NCI-H1417 (cell line): ENCODE measurements around the gene PLA2G4A.

ENCODE experiments used
- DNase-seq, 3 experiments: peaks; one replicate each; lab custom pipeline; 2025; lab: John Stamatoyannopoulos, UW

Gene PLA2G4A

DNA sequence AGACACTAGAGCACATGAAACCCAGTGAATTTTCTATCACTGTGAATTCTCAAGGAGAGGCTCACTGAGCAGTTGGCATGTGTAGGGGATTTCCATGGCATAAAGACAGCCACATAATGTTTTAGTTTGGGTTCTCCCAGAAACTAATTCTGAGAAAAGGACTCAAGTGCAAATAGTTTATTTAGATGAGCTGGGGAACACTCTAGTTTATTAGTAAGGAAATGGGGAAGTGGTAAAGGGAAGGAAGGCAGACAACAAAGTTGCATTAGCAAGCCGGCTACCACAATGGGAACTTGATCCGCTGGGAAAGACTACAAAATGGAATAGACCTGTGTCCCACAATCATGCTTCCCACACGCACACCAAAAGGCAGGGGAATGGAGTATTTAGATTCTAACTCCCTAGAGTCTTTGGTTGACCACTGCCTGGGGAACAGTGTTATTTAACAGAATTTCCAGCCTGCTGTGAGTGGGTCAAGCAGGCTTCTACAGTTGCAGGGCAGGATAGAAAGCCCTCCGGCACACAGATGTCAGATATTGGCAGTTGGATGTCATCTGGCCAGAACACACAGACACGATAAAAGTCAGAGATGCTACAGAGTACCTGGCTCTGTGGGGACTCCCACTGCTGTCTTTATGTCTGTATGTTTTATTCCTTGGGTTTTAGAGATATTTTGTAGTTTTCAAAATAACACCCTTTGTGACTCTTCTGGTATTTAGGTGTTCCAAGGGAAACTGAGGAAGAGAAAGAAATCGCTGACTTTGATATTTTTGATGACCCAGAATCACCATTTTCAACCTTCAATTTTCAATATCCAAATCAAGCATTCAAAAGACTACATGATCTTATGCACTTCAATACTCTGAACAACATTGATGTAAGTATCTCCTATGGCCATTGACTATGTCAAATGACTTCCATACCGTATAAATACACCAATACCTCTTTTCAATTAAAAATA, 150.1 kb downstream of the PLA2G4A start:
- DNase-seq, result no peak

DNA sequence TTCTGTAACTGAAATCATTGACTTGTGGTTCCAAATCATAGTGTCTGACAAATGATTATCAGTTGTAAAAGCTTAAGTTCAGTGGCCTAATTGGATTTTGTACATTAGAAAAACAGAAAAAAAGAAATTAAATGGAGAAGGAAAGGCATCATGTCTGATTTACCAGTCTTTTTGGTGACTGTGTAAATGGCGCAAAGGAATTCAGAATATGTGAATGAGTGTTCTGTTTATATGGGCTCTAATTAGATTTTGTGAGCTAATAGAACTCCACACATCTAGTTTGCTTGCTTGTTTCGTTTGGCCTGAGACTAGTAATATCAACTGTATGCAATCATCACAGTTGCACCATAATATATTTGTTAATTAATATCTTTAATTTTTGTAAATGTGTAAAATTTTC, 151.7 kb downstream of the PLA2G4A start:
- DNase-seq, result no peak

- DNase-seq, result no peak
Measured at GRCh38 chr1:186982116-186982515, 153.4 kb downstream of the PLA2G4A start.

- no peak for DNase-seq
Measured at GRCh38 chr1:186983327-186983726, 154.6 kb downstream of the PLA2G4A start.

- DNase-seq, result no peak
Measured at GRCh38 chr1:186984959-186985358, 156.2 kb downstream of the PLA2G4A start.

- DNase-seq, result peak; percentile 27 to 85 (median 68)
Measured at GRCh38 chr1:186985889-186986491, 157.2 kb downstream of the PLA2G4A start.

DNA sequence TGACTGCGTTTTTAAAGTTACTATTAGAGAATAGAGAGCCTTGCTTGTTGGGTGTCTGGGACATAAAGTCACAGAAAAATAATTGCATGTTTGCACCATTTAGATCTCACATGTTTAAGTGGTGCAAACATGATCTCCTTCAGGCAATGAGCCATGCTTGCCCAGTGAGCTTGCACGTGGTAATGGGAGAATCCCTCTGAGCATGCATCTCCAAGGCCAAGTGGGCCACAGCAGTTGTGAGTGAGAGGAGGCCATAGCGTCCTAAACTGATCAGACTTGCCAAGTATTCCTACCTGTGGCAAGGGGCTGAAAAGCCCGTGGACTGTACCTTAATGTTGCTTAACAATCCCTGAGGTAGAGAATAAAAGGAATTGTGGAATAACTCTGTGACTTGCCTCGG, 158.3 kb downstream of the PLA2G4A start:
- no peak for DNase-seq

DNA sequence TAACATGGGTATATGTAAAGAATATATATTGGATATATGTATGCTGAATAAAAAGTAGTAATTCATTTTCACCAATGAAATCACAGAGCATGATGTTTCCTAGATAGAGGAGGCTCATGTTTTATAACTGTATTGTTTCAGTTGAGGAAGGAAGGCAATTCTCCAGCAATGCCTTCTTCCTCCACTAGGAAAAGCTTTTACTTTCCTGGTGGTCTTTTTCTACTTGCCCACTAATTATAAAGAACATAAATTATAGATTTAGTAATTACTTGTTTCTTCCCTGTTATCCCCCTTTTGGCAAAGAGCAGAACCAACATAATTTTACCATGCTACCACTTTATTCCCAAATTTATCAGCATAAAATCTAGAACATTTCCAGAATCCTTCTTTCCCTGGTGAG, 159.0 kb downstream of the PLA2G4A start:
- DNase-seq, result no peak

DNA sequence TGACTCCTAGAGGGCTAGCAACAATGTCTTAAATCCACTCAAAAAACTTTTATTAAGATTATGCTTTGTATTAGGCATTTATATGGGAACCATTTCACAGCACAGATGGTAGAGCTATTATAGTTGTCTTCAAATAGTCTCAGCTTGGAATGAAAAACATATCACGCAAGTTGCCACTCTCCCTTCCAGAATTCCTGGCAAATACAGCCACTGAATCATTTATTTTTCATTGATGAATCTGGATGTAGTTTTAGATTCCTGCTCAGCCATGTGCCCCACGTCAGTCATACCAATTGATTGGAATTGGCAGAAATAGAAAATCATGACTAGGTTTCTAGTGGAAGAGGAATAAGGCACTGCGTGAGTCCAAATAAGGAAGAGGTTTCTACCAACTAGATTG, 165.2 kb downstream of the PLA2G4A start:
- DNase-seq, result no peak

GRCh38 chr1:186994897-186995296, 166.1 kb downstream of the PLA2G4A start:
- DNase-seq, result no peak

- DNase-seq, result no peak
Measured at GRCh38 chr1:186996816-186997215, 168.1 kb downstream of the PLA2G4A start.

DNA sequence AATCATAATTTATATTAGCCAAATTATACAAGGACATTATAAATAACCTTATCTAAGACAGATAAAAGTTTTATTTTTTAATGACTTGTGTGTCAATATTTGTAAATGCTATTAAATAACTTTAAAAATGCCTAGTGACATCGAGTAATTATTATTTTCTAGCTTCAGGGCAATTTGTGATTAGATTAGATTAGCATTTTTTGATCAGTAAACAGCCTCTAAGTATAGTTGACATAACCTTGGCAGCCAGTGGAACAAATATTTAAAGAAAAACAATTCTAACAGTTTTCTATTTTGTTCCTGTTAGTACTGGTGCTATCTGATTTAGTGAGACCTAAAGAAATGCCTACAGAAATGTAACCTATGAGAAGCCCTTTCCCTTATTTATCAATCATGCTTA, 169.1 kb downstream of the PLA2G4A start:
- no peak for DNase-seq

DNA sequence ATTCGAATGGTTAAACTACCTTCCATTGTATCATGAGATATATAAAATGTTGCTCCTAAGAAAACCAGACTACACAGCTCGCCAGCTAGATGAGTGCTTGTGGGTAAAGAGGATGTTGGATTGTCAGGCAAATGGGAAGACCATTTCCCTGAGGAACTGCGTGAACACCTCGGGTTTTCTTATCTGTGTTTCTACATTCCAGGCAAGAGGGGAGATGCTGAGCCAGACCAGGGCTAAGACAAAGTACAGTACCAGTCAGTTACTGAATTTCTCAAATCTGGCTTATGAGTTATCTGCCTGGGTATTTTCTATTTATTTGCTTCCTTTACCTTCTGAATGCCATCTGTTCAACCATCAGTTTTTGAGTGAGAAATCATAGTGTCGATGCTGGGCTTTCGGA, 170.8 kb downstream of the PLA2G4A start:
- no peak for DNase-seq

- DNase-seq, result no peak
Measured at GRCh38 chr1:187001198-187001889, 172.6 kb downstream of the PLA2G4A start.

- DNase-seq, result no peak
Measured at GRCh38 chr1:187003353-187003752, 174.6 kb downstream of the PLA2G4A start.

- DNase-seq, result no peak
Measured at GRCh38 chr1:187006896-187007295, 178.1 kb downstream of the PLA2G4A start.

GRCh38 chr1:187009320-187009719, 180.6 kb downstream of the PLA2G4A start:
- DNase-seq, result peak in 1 of 3 experiments; percentile 12

DNA sequence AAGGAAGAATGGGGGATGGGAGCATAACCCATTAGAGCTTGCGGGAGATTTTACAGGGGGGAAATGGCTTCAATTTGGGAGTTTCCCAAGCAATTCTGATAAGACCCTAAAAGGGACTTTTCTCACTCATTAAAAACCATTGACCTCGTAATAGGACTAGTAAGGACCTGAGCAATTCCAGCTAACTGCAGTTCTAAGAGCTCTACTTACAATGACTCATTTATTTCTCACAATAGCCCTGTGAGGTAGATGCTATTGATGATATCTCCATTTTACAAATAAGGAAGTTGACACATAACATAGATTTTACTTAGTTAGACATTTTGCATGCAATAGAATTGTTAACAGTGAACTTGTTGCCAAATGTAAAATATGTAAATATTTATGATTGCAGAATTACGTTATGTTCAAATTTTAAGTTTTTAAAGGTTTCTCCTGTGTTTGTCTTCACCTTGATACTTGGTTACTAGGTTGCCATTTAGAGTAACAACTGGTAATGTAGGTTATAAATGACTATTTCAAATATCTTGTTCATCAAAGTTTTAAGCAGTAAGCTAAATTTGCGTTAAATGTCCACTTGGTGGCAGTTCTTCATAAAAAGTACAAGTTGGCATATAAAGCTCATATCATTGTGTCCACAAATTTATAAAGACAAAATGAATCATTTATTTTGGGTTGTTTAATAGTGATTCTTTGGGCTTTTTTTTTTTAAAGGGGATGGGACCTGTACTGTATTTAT, 182.0 kb downstream of the PLA2G4A start:
- no peak for DNase-seq

DNA sequence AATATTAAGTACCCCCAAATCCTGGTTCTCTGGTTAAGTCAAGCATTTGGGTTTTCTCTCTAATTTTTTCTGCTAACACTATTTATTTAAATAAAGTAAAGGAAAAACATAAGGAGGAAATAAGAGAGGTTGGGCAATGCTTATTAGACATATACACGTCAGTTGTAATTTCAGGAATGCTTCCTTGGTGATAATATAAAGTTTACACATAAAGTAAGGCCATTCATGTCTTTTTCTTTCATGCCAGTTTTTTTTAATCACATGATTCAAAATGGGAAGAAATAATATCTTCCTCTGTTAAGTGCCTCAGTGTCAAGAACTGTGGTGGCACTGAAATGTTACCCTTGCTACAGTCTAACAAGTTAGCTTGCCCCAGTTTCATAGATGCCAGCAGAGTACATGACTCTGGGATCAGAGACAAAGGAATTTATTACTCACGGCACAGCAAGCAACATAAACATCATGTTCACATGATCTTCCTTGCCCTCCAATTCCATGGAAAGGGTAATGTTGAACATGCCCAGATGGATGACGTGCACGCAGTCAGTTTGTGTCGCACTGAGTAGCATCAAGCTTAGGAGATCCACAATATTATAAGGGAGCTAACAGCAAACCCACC, 184.9 kb downstream of the PLA2G4A start:
- DNase-seq, result no peak

- DNase-seq, result no peak
Measured at GRCh38 chr1:187018291-187018690, 189.5 kb downstream of the PLA2G4A start.

- DNase-seq, result no peak
Measured at GRCh38 chr1:187027253-187027652, 198.5 kb downstream of the PLA2G4A start.
